HEK293 (cell line): Measurements from ENCODE around the gene CFAP299.
"Not testable (repeated sequence)": the region's sequence is repeated elsewhere in the genome, so short reads cannot be mapped to it uniquely, and the experiment has no call there.

Experiments
- CTCF ChIA-PET: fragments of 350-600 bp; formaldehyde crosslinking; extraction: SDS; loops from one replicate; lab custom pipeline; 2021; ENCODE audit warnings: antibody characterized with exemption; lab: Yijun Ruan, JAX
- POLR2A ChIA-PET: fragments of 300-600 bp; formaldehyde crosslinking; extraction: SDS; loops from one replicate; lab custom pipeline; 2020; ENCODE audit warnings: antibody characterized with exemption, inconsistent platforms; lab: Yijun Ruan, JAX
- H3K27ac ChIP-seq: fragments of 200-500 bp; sonication (Bioruptor generic); 2 replicates; pipeline ENCODE4 v1.5.1; 2014; ENCODE audit warnings: low read depth, low read length, control low read depth, inconsistent platforms; ENCODE audit errors: extremely low read depth
- H3K36me3 ChIP-seq, 2 experiments: fragments of 200-500 bp in 1 of 2; sonication (Bioruptor generic) in 1 of 2; 1 replicate in 1 of 2; 2 replicates in 1 of 2; pipeline ENCODE4 v1.5.1; 2014 to 2017; ENCODE audit warnings: inconsistent platforms in 2 of 2, low read length in 2 of 2; ENCODE audit not compliant: control insufficient read depth in 2 of 2, insufficient read depth in 1 of 2
- H3K4me1 ChIP-seq: fragments of 200-500 bp; sonication (Bioruptor generic); 2 replicates; pipeline ENCODE4 v1.5.1; 2014; ENCODE audit warnings: mild to moderate bottlenecking, low read length, inconsistent platforms; ENCODE audit not compliant: control insufficient read depth, insufficient read depth
- H3K4me3 ChIP-seq: 2 replicates; pipeline ENCODE4 v1.5.1; 2011; ENCODE audit warnings: low read depth, mild to moderate bottlenecking, control low read depth, low read length, moderate library complexity
- H3K9me3 ChIP-seq: fragments of 200-500 bp; sonication (Bioruptor generic); 2 replicates; pipeline ENCODE4 v1.5.1; 2014; ENCODE audit warnings: low read depth, low read length, inconsistent platforms; ENCODE audit not compliant: control insufficient read depth, insufficient read depth
- KLF7 ChIP-seq: fragments of 450-650 bp; formaldehyde crosslinking; IDR thresholded peaks from 2 replicates; pipeline ENCODE4 v1.5.1; 2016; ENCODE audit warnings: missing biosample characterization, missing genetic modification characterization, borderline replicate concordance
- OSR2 ChIP-seq: fragments of 450-650 bp; formaldehyde crosslinking; IDR thresholded peaks from 2 replicates; pipeline ENCODE4 v1.5.1; 2016; ENCODE audit warnings: missing biosample characterization, missing genetic modification characterization
- PBX3 ChIP-seq: sonication (generic); formaldehyde crosslinking; IDR thresholded peaks from 2 replicates; pipeline ENCODE4 v1.8.1; 2022; ENCODE audit warnings: mild to moderate bottlenecking, moderate library complexity, missing genetic modification reagents
- REST ChIP-seq: fragments of 450-650 bp; formaldehyde crosslinking; IDR thresholded peaks from 2 replicates; pipeline ENCODE4 v1.5.1; 2016; ENCODE audit warnings: missing biosample characterization, missing genetic modification characterization
- ZBTB6 ChIP-seq: fragments of 450-650 bp; formaldehyde crosslinking; IDR thresholded peaks from 2 replicates; pipeline ENCODE4 v1.5.1; 2017; ENCODE audit warnings: missing biosample characterization, missing genetic modification characterization
- ZNF132 ChIP-seq: fragments of 450-650 bp; formaldehyde crosslinking; IDR thresholded peaks from 2 replicates; pipeline ENCODE4 v1.5.1; 2017; ENCODE audit warnings: missing biosample characterization, missing genetic modification characterization, borderline replicate concordance
- ZNF24 ChIP-seq: fragments of 450-650 bp; formaldehyde crosslinking; IDR thresholded peaks from 2 replicates; pipeline ENCODE4 v1.5.1; 2016; ENCODE audit warnings: missing biosample characterization, missing genetic modification characterization
- ZNF518A ChIP-seq: fragments of 450-650 bp; formaldehyde crosslinking; conservative IDR thresholded peaks from 2 replicates; pipeline ENCODE4 v1.5.1; 2016; ENCODE audit warnings: low read depth, missing biosample characterization, missing genetic modification characterization
- ZNF624 ChIP-seq: fragments of 450-650 bp; formaldehyde crosslinking; IDR thresholded peaks from 2 replicates; pipeline ENCODE4 v1.5.1; 2017; ENCODE audit warnings: missing biosample characterization, missing genetic modification characterization
- ZNF660 ChIP-seq: fragments of 450-650 bp; IDR thresholded peaks from 2 replicates; pipeline ENCODE4 v1.5.1; 2018; ENCODE audit warnings: missing biosample characterization, mild to moderate bottlenecking, missing genetic modification characterization
- ZNF791 ChIP-seq: fragments of 450-650 bp; formaldehyde crosslinking; IDR thresholded peaks from 2 replicates; pipeline ENCODE4 v1.5.1; 2016; ENCODE audit warnings: missing biosample characterization, missing genetic modification characterization

CFAP299 gene

GRCh38 chr4:80680934-80681333, 345.4 kb downstream of the CFAP299 start (continued):
- TF ChIP-seq PBX3 (CRISPR knock-in tag): no peak
- TF ChIP-seq OSR2 (tag by site-specific recombination): no peak
- no peak for TF ChIP-seq ZNF24 (tag by site-specific recombination)
- no peak for TF ChIP-seq ZNF624 (tag by site-specific recombination)
- no peak for TF ChIP-seq ZNF518A (tag by site-specific recombination)
- TF ChIP-seq KLF7 (tag by site-specific recombination): no peak
- TF ChIP-seq ZNF791: no peak
- no peak for TF ChIP-seq ZNF660 (tag by site-specific recombination)
- no peak for TF ChIP-seq ZNF132 (tag by site-specific recombination)

GRCh38 chr4:80685214-80685613, 349.7 kb downstream of the CFAP299 start:
- POLR2A ChIA-PET: no interaction called here

GRCh38 chr4:80687736-80688135, 352.2 kb downstream of the CFAP299 start:
- H3K9me3 ChIP-seq, CTCF ChIA-PET, H3K36me3 ChIP-seq, H3K4me1 ChIP-seq, H3K4me3 ChIP-seq, H3K27ac ChIP-seq, POLR2A ChIA-PET: not testable (repeated sequence)

More at GRCh38 chr4:80685214-80685613, 349.7 kb downstream of the CFAP299 start:
- TF ChIP-seq REST: no peak
- TF ChIP-seq ZBTB6 (tag by site-specific recombination): no peak
- Histone ChIP-seq H3K36me3 (no peaks in the 10 kb centered on the region), H3K4me1 (no peaks in the 10 kb centered on the region), H3K4me3 (no peak overlapping the region), H3K9me3 (no peaks in the 10 kb centered on the region), H3K27ac (no peak overlapping the region)
- CTCF ChIA-PET: no interaction called here
